ENCODE results near the gene TLX3.

The TLX3 gene

DNA sequence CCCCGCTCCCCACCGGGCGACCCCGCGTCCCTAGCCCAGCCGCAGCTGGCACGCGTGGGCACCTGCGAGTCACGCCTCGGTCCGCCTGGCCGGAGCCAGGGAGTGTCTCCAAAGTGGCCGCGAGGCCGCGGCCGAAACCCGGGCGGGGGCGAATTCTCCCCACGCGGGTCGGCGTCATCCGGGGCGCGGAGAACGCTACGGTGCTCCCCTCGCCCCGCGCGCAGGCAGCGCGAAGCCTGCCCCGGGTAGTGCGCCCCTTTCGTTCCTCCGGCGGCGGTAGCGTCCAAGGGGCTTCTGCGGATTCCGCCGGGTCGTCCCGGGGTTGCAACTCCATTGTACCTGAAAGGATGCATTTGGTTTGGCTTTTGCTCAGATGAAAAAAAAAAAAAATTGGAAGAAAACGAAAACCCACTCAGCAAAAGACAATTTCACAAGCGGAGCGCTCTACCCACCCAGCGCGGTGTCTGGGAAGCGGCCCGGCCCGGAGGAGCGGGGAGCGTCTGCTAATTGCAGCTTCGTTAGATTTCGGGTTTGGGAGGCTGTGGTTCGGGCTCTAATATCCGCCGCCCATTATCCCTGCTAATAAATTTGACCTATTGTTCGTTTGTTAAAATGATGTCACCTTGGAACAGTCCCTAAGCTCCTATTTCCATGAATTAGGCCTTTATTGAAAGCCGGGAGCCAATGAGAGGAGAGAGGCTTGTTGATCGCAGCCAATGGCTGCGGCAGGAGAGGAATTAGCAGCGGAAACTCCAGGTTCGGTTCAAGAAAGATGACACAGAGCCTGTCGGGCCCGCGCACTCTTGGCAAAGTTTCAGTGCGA, at the start of gene TLX3:
TSS of gene TLX3 (plus strand) at position 796 of the 823 bp plus-strand sequence. CDS start 118 bp downstream, outside the sequence.
- peak; percentile 92 for ATAC-seq

GRCh38 chr5:171261361-171261760, 47.7 kb upstream of the TLX3 start:
- ATAC-seq: no peak
- TF ChIP-seq TOX (CRISPR knock-in tag; IDR thresholded peaks at IDR 0.05; ENCODE audit: borderline replicate concordance) (no peak), PPARA (CRISPR knock-in tag; IDR thresholded peaks at IDR 0.05; ENCODE audit: borderline replicate concordance) (no peak), OSR1 (CRISPR knock-in tag; IDR thresholded peaks at IDR 0.05) (no peak), POU6F1 (CRISPR knock-in tag; IDR thresholded peaks at IDR 0.05; ENCODE audit: borderline replicate concordance, low read depth) (no peak), RARB (CRISPR knock-in tag; IDR thresholded peaks at IDR 0.05) (no peak), TCF4 (CRISPR knock-in tag; IDR thresholded peaks at IDR 0.05; ENCODE audit: borderline replicate concordance) (no peak), ARNTL (CRISPR knock-in tag; IDR thresholded peaks at IDR 0.05; ENCODE audit: borderline replicate concordance, low read depth) (no peak), SNAI2 (CRISPR knock-in tag; IDR thresholded peaks at IDR 0.05) (no peak), ZFP30 (CRISPR knock-in tag; IDR thresholded peaks at IDR 0.05) (no peak), ISL1 (CRISPR knock-in tag; IDR thresholded peaks at IDR 0.05) (no peak)
- TF ChIP-seq, protein P1, sequence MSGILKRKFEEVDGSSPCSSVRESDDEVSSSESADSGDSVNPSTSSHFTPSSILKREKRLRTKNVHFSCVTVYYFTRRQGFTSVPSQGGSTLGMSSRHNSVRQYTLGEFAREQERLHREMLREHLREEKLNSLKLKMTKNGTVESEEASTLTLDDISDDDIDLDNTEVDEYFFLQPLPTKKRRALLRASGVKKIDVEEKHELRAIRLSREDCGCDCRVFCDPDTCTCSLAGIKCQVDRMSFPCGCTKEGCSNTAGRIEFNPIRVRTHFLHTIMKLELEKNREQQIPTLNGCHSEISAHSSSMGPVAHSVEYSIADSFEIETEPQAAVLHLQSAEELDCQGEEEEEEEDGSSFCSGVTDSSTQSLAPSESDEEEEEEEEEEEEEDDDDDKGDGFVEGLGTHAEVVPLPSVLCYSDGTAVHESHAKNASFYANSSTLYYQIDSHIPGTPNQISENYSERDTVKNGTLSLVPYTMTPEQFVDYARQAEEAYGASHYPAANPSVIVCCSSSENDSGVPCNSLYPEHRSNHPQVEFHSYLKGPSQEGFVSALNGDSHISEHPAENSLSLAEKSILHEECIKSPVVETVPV (CRISPR knock-in tag; IDR thresholded peaks at IDR 0.05): no peak

More for the DNA sequence above, at the start of gene TLX3:
- TF ChIP-seq ZC3H10 (CRISPR knock-in tag; IDR thresholded peaks at IDR 0.05) (no peak), TOX (CRISPR knock-in tag; IDR thresholded peaks at IDR 0.05; ENCODE audit: borderline replicate concordance) (no peak), RARB (CRISPR knock-in tag; IDR thresholded peaks at IDR 0.05) (no peak), ZNF70 (CRISPR knock-in tag; IDR thresholded peaks at IDR 0.05) (no peak), ZFP3 (CRISPR knock-in tag; IDR thresholded peaks at IDR 0.05) (no peak), CSDC2 (CRISPR knock-in tag; IDR thresholded peaks at IDR 0.05) (no peak), BACH2 (CRISPR knock-in tag; IDR thresholded peaks at IDR 0.05; ENCODE audit: borderline replicate concordance) (no peak), SNAI2 (CRISPR knock-in tag; IDR thresholded peaks at IDR 0.05) (no peak), PPARA (CRISPR knock-in tag; IDR thresholded peaks at IDR 0.05; ENCODE audit: borderline replicate concordance) (no peak), ZNF8 (CRISPR knock-in tag; IDR thresholded peaks at IDR 0.05) (no peak), ZFP30 (CRISPR knock-in tag; IDR thresholded peaks at IDR 0.05) (no peak), TCF4 (CRISPR knock-in tag; IDR thresholded peaks at IDR 0.05; ENCODE audit: borderline replicate concordance) (no peak)
- TF ChIP-seq, protein P2, sequence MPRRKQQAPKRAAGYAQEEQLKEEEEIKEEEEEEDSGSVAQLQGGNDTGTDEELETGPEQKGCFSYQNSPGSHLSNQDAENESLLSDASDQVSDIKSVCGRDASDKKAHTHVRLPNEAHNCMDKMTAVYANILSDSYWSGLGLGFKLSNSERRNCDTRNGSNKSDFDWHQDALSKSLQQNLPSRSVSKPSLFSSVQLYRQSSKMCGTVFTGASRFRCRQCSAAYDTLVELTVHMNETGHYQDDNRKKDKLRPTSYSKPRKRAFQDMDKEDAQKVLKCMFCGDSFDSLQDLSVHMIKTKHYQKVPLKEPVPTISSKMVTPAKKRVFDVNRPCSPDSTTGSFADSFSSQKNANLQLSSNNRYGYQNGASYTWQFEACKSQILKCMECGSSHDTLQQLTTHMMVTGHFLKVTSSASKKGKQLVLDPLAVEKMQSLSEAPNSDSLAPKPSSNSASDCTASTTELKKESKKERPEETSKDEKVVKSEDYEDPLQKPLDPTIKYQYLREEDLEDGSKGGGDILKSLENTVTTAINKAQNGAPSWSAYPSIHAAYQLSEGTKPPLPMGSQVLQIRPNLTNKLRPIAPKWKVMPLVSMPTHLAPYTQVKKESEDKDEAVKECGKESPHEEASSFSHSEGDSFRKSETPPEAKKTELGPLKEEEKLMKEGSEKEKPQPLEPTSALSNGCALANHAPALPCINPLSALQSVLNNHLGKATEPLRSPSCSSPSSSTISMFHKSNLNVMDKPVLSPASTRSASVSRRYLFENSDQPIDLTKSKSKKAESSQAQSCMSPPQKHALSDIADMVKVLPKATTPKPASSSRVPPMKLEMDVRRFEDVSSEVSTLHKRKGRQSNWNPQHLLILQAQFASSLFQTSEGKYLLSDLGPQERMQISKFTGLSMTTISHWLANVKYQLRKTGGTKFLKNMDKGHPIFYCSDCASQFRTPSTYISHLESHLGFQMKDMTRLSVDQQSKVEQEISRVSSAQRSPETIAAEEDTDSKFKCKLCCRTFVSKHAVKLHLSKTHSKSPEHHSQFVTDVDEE (CRISPR knock-in tag; IDR thresholded peaks at IDR 0.05): no peak; the same call in 1 of the 2 replicates
- TF ChIP-seq, protein P1 (CRISPR knock-in tag; IDR thresholded peaks at IDR 0.05): no peak

DNA sequence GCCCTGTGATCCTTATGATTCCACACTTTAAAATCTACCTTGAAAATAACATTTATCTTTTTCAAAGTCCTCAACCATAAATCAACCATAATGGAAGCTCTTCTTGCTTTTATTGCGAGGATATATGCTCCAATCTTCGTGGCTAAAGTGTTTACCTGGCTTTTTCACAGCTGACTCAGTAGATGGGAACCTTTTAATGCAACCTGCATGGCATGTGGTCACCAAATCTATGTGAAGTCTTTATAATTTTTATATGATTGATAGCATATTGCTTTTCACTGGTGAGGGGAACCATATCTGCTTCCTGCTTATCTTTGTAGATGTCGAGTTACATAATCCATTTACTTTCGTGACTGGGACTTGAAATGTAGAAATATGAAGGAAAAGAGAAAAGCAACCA, 47.1 kb upstream of the TLX3 start:
- ATAC-seq: no peak
- peak; percentile 99 for TF ChIP-seq ISL1 (CRISPR knock-in tag; IDR thresholded peaks at IDR 0.05)
- TF ChIP-seq CSDC2 (CRISPR knock-in tag; IDR thresholded peaks at IDR 0.05): no peak
- TF ChIP-seq, protein P2 (CRISPR knock-in tag; IDR thresholded peaks at IDR 0.05): no peak
- no peak for TF ChIP-seq BACH2 (CRISPR knock-in tag; IDR thresholded peaks at IDR 0.05; ENCODE audit: borderline replicate concordance)
- peak; percentile 54; the same call in 1 of the 2 replicates for TF ChIP-seq GLIS3 (CRISPR knock-in tag; IDR thresholded peaks at IDR 0.05)
- no peak for TF ChIP-seq ARNTL (CRISPR knock-in tag; IDR thresholded peaks at IDR 0.05; ENCODE audit: borderline replicate concordance, low read depth)
- no peak for TF ChIP-seq PPARA (CRISPR knock-in tag; IDR thresholded peaks at IDR 0.05; ENCODE audit: borderline replicate concordance)
- TF ChIP-seq ESRRG (CRISPR knock-in tag; IDR thresholded peaks at IDR 0.05): no peak
- TF ChIP-seq, protein P1 (CRISPR knock-in tag; IDR thresholded peaks at IDR 0.05): no peak
- no peak for TF ChIP-seq TOX (CRISPR knock-in tag; IDR thresholded peaks at IDR 0.05; ENCODE audit: borderline replicate concordance)
- no peak for TF ChIP-seq OSR1 (CRISPR knock-in tag; IDR thresholded peaks at IDR 0.05)
- no peak for TF ChIP-seq ZNF8 (CRISPR knock-in tag; IDR thresholded peaks at IDR 0.05)
- TF ChIP-seq ZC3H10 (CRISPR knock-in tag; IDR thresholded peaks at IDR 0.05): no peak
